ENCODE data around the gene FRMD4A. TPM values are rescaled to one million over a fixed set of nuclear protein-coding genes. Genes with fewer than 3 reads are reported as not detected.

FRMD4A gene
- polyA plus RNA-seq, 1 donor (not counting 4 experiments of a cell fraction or from before 2014, with no cell fraction given): 12.9 TPM

- no peak overlapping the region for H3K27ac ChIP-seq (ENCODE audit: control insufficient read depth, insufficient read depth, low read length)
- peaks cover 5% of the 10 kb centered on the region for H3K4me1 ChIP-seq (ENCODE audit: control insufficient read depth, extremely low read depth, insufficient read depth, low read length)
- H3K4me3 ChIP-seq (ENCODE audit: control insufficient read depth in 2 of 3, extremely low read depth in 1 of 3, insufficient read depth in 2 of 3, low read depth in 1 of 3, low read length in 3 of 3): no peak overlapping the region
- no peaks in the 10 kb centered on the region for H3K79me2 ChIP-seq (ENCODE audit: control insufficient read depth, insufficient read depth, low read length)
- no peaks in the 10 kb centered on the region for H3K27me3 ChIP-seq (ENCODE audit: control insufficient read depth, extremely low read depth, insufficient read depth, low read length)
- no peak overlapping the region for H3K4me2 ChIP-seq (ENCODE audit: control insufficient read depth, extremely low read depth, insufficient read depth, low read depth, low read length)
- TF ChIP-seq CTCF (optimal IDR thresholded peaks at IDR 0.05 in 1 of 3, IDR thresholded peaks at IDR 0.05 in 1 of 3, conservative IDR thresholded peaks at IDR 0.05 in 1 of 3; ENCODE audit: extremely low read depth in 1 of 3, insufficient read depth in 2 of 3, low read length in 3 of 3): no peak
- no peak for TF ChIP-seq EZH2 (IDR thresholded peaks at IDR 0.05; ENCODE audit: low read length)
- H3K9me1 ChIP-seq (ENCODE audit: control insufficient read depth, extremely low read depth, insufficient read depth, low read length): no peaks in the 10 kb centered on the region
- H3K9me3 ChIP-seq (ENCODE audit: control insufficient read depth, low read depth, low read length): no peaks in the 10 kb centered on the region
- DNase-seq (ENCODE audit: low read depth, low spot score) (no peak), FAIRE-seq (no peak)
- no peak overlapping the region for H3K9ac ChIP-seq (ENCODE audit: control insufficient read depth, extremely low read depth, insufficient read depth, low read length)
- H2AFZ ChIP-seq (ENCODE audit: control insufficient read depth, low read length): no peak overlapping the region
- H3K36me3 ChIP-seq (ENCODE audit: control insufficient read depth in 2 of 2, extremely low read depth in 1 of 2, insufficient read depth in 2 of 2, low read length in 2 of 2): no peaks in the 10 kb centered on the region
- dilution Hi-C loops (cut with MboI; ENCODE audit: extremely low pct_ligation_motif_present, low sequenced_read_pairs): no loop called here
- no peaks in the 10 kb centered on the region for H4K20me1 ChIP-seq (ENCODE audit: control insufficient read depth, extremely low read depth, insufficient read depth, low read length)
Observed at GRCh38 chr10:13945390-13946208, 385.1 kb downstream of the FRMD4A start.

- H3K36me3 ChIP-seq (ENCODE audit: control insufficient read depth in 2 of 2, extremely low read depth in 1 of 2, insufficient read depth in 2 of 2, low read length in 2 of 2): no peaks in the 10 kb centered on the region
- H4K20me1 ChIP-seq (ENCODE audit: control insufficient read depth, extremely low read depth, insufficient read depth, low read length): no peaks in the 10 kb centered on the region
- no peak overlapping the region for H3K27ac ChIP-seq (ENCODE audit: control insufficient read depth, insufficient read depth, low read length)
- DNase-seq (ENCODE audit: low read depth, low spot score) (no peak), FAIRE-seq (no peak)
- no peak overlapping the region for H3K4me2 ChIP-seq (ENCODE audit: control insufficient read depth, extremely low read depth, insufficient read depth, low read depth, low read length)
- H3K9me1 ChIP-seq (ENCODE audit: control insufficient read depth, extremely low read depth, insufficient read depth, low read length): no peaks in the 10 kb centered on the region
- peaks cover 2% of the 10 kb centered on the region for H3K4me1 ChIP-seq (ENCODE audit: control insufficient read depth, extremely low read depth, insufficient read depth, low read length)
- H3K9ac ChIP-seq (ENCODE audit: control insufficient read depth, extremely low read depth, insufficient read depth, low read length): no peak overlapping the region
- TF ChIP-seq CTCF (optimal IDR thresholded peaks at IDR 0.05 in 1 of 3, IDR thresholded peaks at IDR 0.05 in 1 of 3, conservative IDR thresholded peaks at IDR 0.05 in 1 of 3; ENCODE audit: extremely low read depth in 1 of 3, insufficient read depth in 2 of 3, low read length in 3 of 3) (no peak), EZH2 (IDR thresholded peaks at IDR 0.05; ENCODE audit: low read length) (no peak)
- no peak overlapping the region for H3K4me3 ChIP-seq (ENCODE audit: control insufficient read depth in 2 of 3, extremely low read depth in 1 of 3, insufficient read depth in 2 of 3, low read depth in 1 of 3, low read length in 3 of 3)
- H3K9me3 ChIP-seq (ENCODE audit: control insufficient read depth, low read depth, low read length): no peaks in the 10 kb centered on the region
- H3K79me2 ChIP-seq (ENCODE audit: control insufficient read depth, insufficient read depth, low read length): no peaks in the 10 kb centered on the region
- dilution Hi-C loops (cut with MboI; ENCODE audit: extremely low pct_ligation_motif_present, low sequenced_read_pairs): no loop called here
- H3K27me3 ChIP-seq (ENCODE audit: control insufficient read depth, extremely low read depth, insufficient read depth, low read length): no peaks in the 10 kb centered on the region
- H2AFZ ChIP-seq (ENCODE audit: control insufficient read depth, low read length): no peak overlapping the region
Observed at GRCh38 chr10:13944823-13945222, 385.9 kb downstream of the FRMD4A start.
